T47D (cell line): Measurements from ENCODE around the gene HNF1B.
A peak's percentile ranks its signal among the peaks of the same experiment; 100 is the strongest.

ENCODE experiments used
- DNase-seq, 2 experiments: peaks; one replicate each; pipeline versions ENCODE4 v3.0.0 to v3.0.0-alpha.2; 2011 to 2012; ENCODE audit warnings: low read depth in 1 of 2, low spot score in 1 of 2
- JUND ChIP-seq: IDR thresholded peaks from 2 replicates; pipeline ENCODE4 v1.6.1; 2012; ENCODE audit warnings: low read depth
- in situ Hi-C: cut with HindIII; loops from 2 replicates; pipeline ENCODE4 v1.10.0; 2016; ENCODE audit warnings: low sequenced_read_pairs, low pct_unique_long_range_greater_than_20kb

The HNF1B gene

GRCh38 chr17:37706446-37706845 lies 38.4 kb downstream of the HNF1B start:
- DNase-seq = peak in 1 of 2 experiments; percentile 77
- in situ Hi-C loops = no loop called here

GRCh38 chr17:37702598-37702997 lies 42.3 kb downstream of the HNF1B start:
- in situ Hi-C loops = no loop called here
- no peak for DNase-seq
- TF ChIP-seq JUND = no peak

More at GRCh38 chr17:37706446-37706845, 38.4 kb downstream of the HNF1B start:
- no peak for TF ChIP-seq JUND

GRCh38 chr17:37701496-37701898 lies 43.4 kb downstream of the HNF1B start:
- DNase-seq = peak in 1 of 2 experiments; percentile 70
- in situ Hi-C loops = no loop called here

GRCh38 chr17:37700881-37701280 lies 44.0 kb downstream of the HNF1B start:
- no peak for DNase-seq
- in situ Hi-C loops = no loop called here

More at GRCh38 chr17:37701496-37701898, 43.4 kb downstream of the HNF1B start:
- no peak for TF ChIP-seq JUND

GRCh38 chr17:37699285-37699973 lies 45.4 kb downstream of the HNF1B start:
- in situ Hi-C loops = no loop called here
- peak; percentile 78; the same call in 1 of the 2 replicates for TF ChIP-seq JUND
- peak; percentile 78 to 97 for DNase-seq

More at GRCh38 chr17:37700881-37701280, 44.0 kb downstream of the HNF1B start:
- TF ChIP-seq JUND = no peak

GRCh38 chr17:37698911-37699255 lies 46.0 kb downstream of the HNF1B start:
- DNase-seq = no peak
- no peak for TF ChIP-seq JUND
- in situ Hi-C loops = no loop called here

- DNase-seq = no peak
- in situ Hi-C loops = no loop called here
- no peak for TF ChIP-seq JUND
Observed at GRCh38 chr17:37698132-37698910, 46.5 kb downstream of the HNF1B start.

GRCh38 chr17:37697381-37697780 lies 47.5 kb downstream of the HNF1B start:
- no peak for DNase-seq
- in situ Hi-C loops = no loop called here
- TF ChIP-seq JUND = no peak

- in situ Hi-C loops = no loop called here
- no peak for DNase-seq
- no peak for TF ChIP-seq JUND
Observed at GRCh38 chr17:37696366-37696765, 48.5 kb downstream of the HNF1B start.

- TF ChIP-seq JUND = no peak
- in situ Hi-C loops = no loop called here
- no peak for DNase-seq
Observed at GRCh38 chr17:37695726-37696125, 49.1 kb downstream of the HNF1B start.

- no peak for DNase-seq
- no peak for TF ChIP-seq JUND
- in situ Hi-C loops = no loop called here
Observed at GRCh38 chr17:37694734-37695133, 50.1 kb downstream of the HNF1B start.

- TF ChIP-seq JUND = no peak
- DNase-seq = no peak
- in situ Hi-C loops = no loop called here
Observed at GRCh38 chr17:37693328-37693727, 51.5 kb downstream of the HNF1B start.

GRCh38 chr17:37691807-37692206 lies 53.1 kb downstream of the HNF1B start:
- TF ChIP-seq JUND = no peak
- in situ Hi-C loops = no loop called here
- DNase-seq = peak in 1 of 2 experiments; percentile 32
